BE2C (cell line): Measurements from ENCODE around the gene CACNA1B.

Source experiments
- DNase-seq: peaks from one replicate; pipeline ENCODE4 v3.0.0-alpha.2; 2020
- H3K27me3 ChIP-seq: fragments of 250-450 bp; sonication (Bioruptor Pico); 2 replicates; pipeline ENCODE4 v1.5.1; 2020; ENCODE audit warnings: mild to moderate bottlenecking
- H3K36me3 ChIP-seq: fragments of 250-450 bp; sonication (Bioruptor Pico); 2 replicates; pipeline ENCODE4 v1.5.1; 2020; ENCODE audit warnings: mild to moderate bottlenecking
- H3K4me1 ChIP-seq: fragments of 250-450 bp; sonication (Bioruptor Pico); 2 replicates; pipeline ENCODE4 v1.5.1; 2020
- H3K4me3 ChIP-seq: 2 replicates; pipeline ENCODE4 v1.5.1; 2011; ENCODE audit warnings: low read depth, low read length
- H3K9me3 ChIP-seq: fragments of 250-450 bp; sonication (Bioruptor Pico); 2 replicates; pipeline ENCODE4 v1.5.1; 2020
- CTCF ChIP-seq: IDR thresholded peaks from 2 replicates; pipeline ENCODE4 v1.5.1; 2012; ENCODE audit warnings: mild to moderate bottlenecking, low read depth, low read length

The CACNA1B gene

GRCh38 chr9:138009803-138010690, 132.5 kb downstream of the CACNA1B start:
- H3K4me1 ChIP-seq, result no peaks in the 10 kb centered on the region
- TF ChIP-seq CTCF, result no peak
- H3K9me3 ChIP-seq, result no peaks in the 10 kb centered on the region
- no peaks in the 10 kb centered on the region for H3K27me3 ChIP-seq
- no peaks in the 10 kb centered on the region for H3K36me3 ChIP-seq
- no peak for DNase-seq
- no peak overlapping the region for H3K4me3 ChIP-seq

- no peak for DNase-seq
- TF ChIP-seq CTCF, result no peak
- H3K36me3 ChIP-seq, result no peaks in the 10 kb centered on the region
These were observed 133.3 kb downstream of the CACNA1B start for GRCh38 chr9:138010861-138011260.

GRCh38 chr9:138011951-138012500, 134.4 kb downstream of the CACNA1B start:
- Histone ChIP-seq H3K27me3 (no peaks in the 10 kb centered on the region), H3K4me1 (no peaks in the 10 kb centered on the region), H3K9me3 (no peaks in the 10 kb centered on the region), H3K4me3 (no peak overlapping the region), H3K36me3 (no peaks in the 10 kb centered on the region)
- TF ChIP-seq CTCF, result no peak
- DNase-seq, result no peak

More at GRCh38 chr9:138010861-138011260, 133.3 kb downstream of the CACNA1B start:
- Histone ChIP-seq H3K4me3 (no peak overlapping the region), H3K4me1 (no peaks in the 10 kb centered on the region), H3K9me3 (no peaks in the 10 kb centered on the region), H3K27me3 (no peaks in the 10 kb centered on the region)

GRCh38 chr9:138013273-138013672, 135.7 kb downstream of the CACNA1B start:
- Histone ChIP-seq H3K27me3 (no peaks in the 10 kb centered on the region), H3K36me3 (no peaks in the 10 kb centered on the region), H3K9me3 (no peaks in the 10 kb centered on the region), H3K4me1 (no peaks in the 10 kb centered on the region), H3K4me3 (no peak overlapping the region)
- TF ChIP-seq CTCF, result no peak
- DNase-seq, result no peak

- Histone ChIP-seq H3K27me3 (no peaks in the 10 kb centered on the region), H3K36me3 (no peaks in the 10 kb centered on the region), H3K4me1 (no peaks in the 10 kb centered on the region), H3K9me3 (no peaks in the 10 kb centered on the region), H3K4me3 (no peak overlapping the region)
- no peak for DNase-seq
- TF ChIP-seq CTCF, result no peak
These were observed 136.4 kb downstream of the CACNA1B start for GRCh38 chr9:138013836-138014562.

- DNase-seq, result no peak
- Histone ChIP-seq H3K36me3 (no peaks in the 10 kb centered on the region), H3K4me1 (no peaks in the 10 kb centered on the region), H3K9me3 (no peaks in the 10 kb centered on the region), H3K4me3 (no peak overlapping the region), H3K27me3 (no peaks in the 10 kb centered on the region)
- TF ChIP-seq CTCF, result no peak
These were observed 137.0 kb downstream of the CACNA1B start for GRCh38 chr9:138014563-138014945.
